D721Med (cell line): Measurements from ENCODE around the gene ZC3H18.

ENCODE experiments used
- DNase-seq: peaks from one replicate; pipeline ENCODE4 v3.0.0; 2011; ENCODE audit warnings: low spot score; ENCODE audit not compliant: insufficient read length
- FAIRE-seq: peaks from 2 replicates; lab custom pipeline; 2011; peaks lifted over from hg19 to GRCh38; lab: Jason Lieb, UNC
- TF ChIP-seq, protein P1 (sequence below): IDR thresholded peaks from 2 replicates; pipeline ENCODE4 v1.5.1; 2012; ENCODE audit warnings: mild to moderate bottlenecking, control low read depth; ENCODE audit not compliant: insufficient read depth; ENCODE audit errors: missing control alignments

Gene ZC3H18

GRCh38 chr16:88582912-88583575, 12.8 kb downstream of the ZC3H18 start:
- TF ChIP-seq, protein P1, sequence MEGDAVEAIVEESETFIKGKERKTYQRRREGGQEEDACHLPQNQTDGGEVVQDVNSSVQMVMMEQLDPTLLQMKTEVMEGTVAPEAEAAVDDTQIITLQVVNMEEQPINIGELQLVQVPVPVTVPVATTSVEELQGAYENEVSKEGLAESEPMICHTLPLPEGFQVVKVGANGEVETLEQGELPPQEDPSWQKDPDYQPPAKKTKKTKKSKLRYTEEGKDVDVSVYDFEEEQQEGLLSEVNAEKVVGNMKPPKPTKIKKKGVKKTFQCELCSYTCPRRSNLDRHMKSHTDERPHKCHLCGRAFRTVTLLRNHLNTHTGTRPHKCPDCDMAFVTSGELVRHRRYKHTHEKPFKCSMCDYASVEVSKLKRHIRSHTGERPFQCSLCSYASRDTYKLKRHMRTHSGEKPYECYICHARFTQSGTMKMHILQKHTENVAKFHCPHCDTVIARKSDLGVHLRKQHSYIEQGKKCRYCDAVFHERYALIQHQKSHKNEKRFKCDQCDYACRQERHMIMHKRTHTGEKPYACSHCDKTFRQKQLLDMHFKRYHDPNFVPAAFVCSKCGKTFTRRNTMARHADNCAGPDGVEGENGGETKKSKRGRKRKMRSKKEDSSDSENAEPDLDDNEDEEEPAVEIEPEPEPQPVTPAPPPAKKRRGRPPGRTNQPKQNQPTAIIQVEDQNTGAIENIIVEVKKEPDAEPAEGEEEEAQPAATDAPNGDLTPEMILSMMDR, result no peak
- FAIRE-seq, result no peak

GRCh38 chr16:88584676-88585075, 14.5 kb downstream of the ZC3H18 start:
- FAIRE-seq (no peak), DNase-seq (no peak)
- TF ChIP-seq, protein P1, result no peak

More at GRCh38 chr16:88582912-88583575, 12.8 kb downstream of the ZC3H18 start:
- DNase-seq, result no peak

GRCh38 chr16:88585269-88585668, 15.1 kb downstream of the ZC3H18 start:
- DNase-seq (no peak), FAIRE-seq (no peak)
- TF ChIP-seq, protein P1, result no peak

GRCh38 chr16:88585927-88586581, 15.9 kb downstream of the ZC3H18 start:
- DNase-seq, result no peak
- TF ChIP-seq, protein P1, result no peak
- FAIRE-seq, result no peak

DNA sequence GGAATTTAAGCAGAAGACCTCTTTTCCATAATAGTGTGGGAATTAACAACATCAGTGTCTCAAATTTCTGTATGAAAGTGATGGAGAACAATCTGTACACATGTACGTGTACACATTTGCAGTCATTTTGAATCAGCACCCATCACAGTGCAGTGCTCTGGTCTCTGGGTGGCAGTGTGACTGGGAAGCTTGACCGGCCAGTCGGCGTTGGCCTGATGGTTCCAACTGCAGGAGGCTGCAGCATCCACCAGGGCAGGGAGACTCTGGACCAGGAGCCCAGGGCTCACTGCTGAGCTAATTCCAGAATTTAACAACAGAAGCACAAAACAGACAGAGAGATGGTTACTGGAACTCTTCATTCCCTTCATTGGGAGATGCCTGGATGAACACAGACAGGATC, 17.9 kb downstream of the ZC3H18 start:
- DNase-seq, result no peak
- TF ChIP-seq, protein P1, result no peak
- no peak for FAIRE-seq

DNA sequence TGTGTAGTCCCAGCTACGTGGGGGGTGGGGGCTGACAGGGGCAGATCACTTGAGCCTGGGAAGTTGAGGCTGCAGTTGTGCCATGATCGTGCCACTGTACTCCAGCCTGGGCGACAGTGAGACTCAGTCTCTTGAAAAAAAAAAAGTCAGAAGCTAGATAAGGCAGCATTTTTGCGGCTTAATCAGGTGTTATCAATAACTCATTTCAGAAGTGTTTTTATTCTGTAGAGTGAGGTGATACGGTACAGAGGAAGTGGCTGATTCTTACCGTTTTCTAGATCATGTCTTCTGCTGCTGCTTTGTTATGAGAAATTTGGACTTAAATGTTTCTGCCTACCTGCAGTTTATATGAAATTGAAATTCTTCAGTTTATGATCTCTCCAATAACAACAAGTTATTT, 18.6 kb downstream of the ZC3H18 start:
- TF ChIP-seq, protein P1, result no peak
- FAIRE-seq, result no peak
- DNase-seq, result no peak

DNA sequence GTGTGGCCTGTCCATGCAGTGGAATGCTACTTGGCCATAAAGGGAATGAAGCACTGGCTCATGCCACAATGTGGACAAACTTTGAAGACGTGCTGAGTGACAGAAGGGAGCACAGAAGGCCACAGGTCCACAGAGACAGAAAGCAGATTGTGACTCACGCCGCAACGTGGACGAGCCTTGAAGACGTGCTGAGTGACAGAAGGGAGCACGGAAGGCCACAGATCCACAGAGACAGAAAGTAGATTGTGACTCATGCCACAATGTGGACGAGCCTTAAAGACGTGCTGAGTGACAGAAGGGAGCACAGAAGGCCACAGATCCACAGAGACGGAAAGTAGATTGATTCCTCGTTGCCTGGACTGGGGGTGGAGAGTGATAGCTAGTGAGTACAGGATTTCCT, 19.2 kb downstream of the ZC3H18 start:
- no peak for DNase-seq
- TF ChIP-seq, protein P1, result no peak
- no peak for FAIRE-seq
